Measurements from ENCODE around the gene FRMPD2. TPM values are rescaled to one million over a fixed set of nuclear protein-coding genes. Genes with fewer than 3 reads are reported as not detected.
A peak's percentile ranks its signal among the peaks of the same experiment; 100 is the strongest.

FRMPD2 gene
- total and polyA plus RNA-seq, 2 experiments from 2014 or later = not detected

GRCh38 chr10:48258105-48258504 lies 16.4 kb downstream of the FRMPD2 start:
- TF ChIP-seq, protein P1, sequence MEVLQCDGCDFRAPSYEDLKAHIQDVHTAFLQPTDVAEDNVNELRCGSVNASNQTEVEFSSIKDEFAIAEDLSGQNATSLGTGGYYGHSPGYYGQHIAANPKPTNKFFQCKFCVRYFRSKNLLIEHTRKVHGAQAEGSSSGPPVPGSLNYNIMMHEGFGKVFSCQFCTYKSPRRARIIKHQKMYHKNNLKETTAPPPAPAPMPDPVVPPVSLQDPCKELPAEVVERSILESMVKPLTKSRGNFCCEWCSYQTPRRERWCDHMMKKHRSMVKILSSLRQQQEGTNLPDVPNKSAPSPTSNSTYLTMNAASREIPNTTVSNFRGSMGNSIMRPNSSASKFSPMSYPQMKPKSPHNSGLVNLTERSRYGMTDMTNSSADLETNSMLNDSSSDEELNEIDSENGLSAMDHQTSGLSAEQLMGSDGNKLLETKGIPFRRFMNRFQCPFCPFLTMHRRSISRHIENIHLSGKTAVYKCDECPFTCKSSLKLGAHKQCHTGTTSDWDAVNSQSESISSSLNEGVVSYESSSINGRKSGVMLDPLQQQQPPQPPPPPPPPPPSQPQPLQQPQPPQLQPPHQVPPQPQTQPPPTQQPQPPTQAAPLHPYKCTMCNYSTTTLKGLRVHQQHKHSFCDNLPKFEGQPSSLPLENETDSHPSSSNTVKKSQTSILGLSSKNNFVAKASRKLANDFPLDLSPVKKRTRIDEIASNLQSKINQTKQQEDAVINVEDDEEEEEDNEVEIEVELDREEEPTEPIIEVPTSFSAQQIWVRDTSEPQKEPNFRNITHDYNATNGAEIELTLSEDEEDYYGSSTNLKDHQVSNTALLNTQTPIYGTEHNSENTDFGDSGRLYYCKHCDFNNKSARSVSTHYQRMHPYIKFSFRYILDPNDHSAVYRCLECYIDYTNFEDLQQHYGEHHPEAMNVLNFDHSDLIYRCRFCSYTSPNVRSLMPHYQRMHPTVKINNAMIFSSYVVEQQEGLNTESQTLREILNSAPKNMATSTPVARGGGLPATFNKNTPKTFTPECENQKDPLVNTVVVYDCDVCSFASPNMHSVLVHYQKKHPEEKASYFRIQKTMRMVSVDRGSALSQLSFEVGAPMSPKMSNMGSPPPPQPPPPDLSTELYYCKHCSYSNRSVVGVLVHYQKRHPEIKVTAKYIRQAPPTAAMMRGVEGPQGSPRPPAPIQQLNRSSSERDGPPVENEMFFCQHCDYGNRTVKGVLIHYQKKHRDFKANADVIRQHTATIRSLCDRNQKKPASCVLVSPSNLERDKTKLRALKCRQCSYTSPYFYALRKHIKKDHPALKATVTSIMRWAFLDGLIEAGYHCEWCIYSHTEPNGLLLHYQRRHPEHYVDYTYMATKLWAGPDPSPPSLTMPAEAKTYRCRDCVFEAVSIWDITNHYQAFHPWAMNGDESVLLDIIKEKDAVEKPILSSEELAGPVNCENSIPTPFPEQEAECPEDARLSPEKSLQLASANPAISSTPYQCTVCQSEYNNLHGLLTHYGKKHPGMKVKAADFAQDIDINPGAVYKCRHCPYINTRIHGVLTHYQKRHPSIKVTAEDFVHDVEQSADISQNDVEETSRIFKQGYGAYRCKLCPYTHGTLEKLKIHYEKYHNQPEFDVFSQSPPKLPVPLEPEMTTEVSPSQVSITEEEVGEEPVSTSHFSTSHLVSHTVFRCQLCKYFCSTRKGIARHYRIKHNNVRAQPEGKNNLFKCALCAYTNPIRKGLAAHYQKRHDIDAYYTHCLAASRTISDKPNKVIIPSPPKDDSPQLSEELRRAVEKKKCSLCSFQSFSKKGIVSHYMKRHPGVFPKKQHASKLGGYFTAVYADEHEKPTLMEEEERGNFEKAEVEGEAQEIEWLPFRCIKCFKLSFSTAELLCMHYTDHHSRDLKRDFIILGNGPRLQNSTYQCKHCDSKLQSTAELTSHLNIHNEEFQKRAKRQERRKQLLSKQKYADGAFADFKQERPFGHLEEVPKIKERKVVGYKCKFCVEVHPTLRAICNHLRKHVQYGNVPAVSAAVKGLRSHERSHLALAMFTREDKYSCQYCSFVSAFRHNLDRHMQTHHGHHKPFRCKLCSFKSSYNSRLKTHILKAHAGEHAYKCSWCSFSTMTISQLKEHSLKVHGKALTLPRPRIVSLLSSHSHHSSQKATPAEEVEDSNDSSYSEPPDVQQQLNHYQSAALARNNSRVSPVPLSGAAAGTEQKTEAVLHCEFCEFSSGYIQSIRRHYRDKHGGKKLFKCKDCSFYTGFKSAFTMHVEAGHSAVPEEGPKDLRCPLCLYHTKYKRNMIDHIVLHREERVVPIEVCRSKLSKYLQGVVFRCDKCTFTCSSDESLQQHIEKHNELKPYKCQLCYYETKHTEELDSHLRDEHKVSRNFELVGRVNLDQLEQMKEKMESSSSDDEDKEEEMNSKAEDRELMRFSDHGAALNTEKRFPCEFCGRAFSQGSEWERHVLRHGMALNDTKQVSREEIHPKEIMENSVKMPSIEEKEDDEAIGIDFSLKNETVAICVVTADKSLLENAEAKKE (CRISPR knock-in tag; IDR thresholded peaks at IDR 0.05) = no peak
- TF ChIP-seq, protein P2, sequence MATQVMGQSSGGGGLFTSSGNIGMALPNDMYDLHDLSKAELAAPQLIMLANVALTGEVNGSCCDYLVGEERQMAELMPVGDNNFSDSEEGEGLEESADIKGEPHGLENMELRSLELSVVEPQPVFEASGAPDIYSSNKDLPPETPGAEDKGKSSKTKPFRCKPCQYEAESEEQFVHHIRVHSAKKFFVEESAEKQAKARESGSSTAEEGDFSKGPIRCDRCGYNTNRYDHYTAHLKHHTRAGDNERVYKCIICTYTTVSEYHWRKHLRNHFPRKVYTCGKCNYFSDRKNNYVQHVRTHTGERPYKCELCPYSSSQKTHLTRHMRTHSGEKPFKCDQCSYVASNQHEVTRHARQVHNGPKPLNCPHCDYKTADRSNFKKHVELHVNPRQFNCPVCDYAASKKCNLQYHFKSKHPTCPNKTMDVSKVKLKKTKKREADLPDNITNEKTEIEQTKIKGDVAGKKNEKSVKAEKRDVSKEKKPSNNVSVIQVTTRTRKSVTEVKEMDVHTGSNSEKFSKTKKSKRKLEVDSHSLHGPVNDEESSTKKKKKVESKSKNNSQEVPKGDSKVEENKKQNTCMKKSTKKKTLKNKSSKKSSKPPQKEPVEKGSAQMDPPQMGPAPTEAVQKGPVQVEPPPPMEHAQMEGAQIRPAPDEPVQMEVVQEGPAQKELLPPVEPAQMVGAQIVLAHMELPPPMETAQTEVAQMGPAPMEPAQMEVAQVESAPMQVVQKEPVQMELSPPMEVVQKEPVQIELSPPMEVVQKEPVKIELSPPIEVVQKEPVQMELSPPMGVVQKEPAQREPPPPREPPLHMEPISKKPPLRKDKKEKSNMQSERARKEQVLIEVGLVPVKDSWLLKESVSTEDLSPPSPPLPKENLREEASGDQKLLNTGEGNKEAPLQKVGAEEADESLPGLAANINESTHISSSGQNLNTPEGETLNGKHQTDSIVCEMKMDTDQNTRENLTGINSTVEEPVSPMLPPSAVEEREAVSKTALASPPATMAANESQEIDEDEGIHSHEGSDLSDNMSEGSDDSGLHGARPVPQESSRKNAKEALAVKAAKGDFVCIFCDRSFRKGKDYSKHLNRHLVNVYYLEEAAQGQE (IDR thresholded peaks at IDR 0.05; ENCODE audit: unreplicated experiment) = no peak
- no peak for TF ChIP-seq STAT1 (IDR thresholded peaks at IDR 0.05; ENCODE audit: unreplicated experiment)
- TF ChIP-seq EZH2phosphoT487 (IDR thresholded peaks at IDR 0.05; ENCODE audit: unreplicated experiment) = no peak
- Histone ChIP-seq H4K20me1 (replicated peaks; ENCODE audit: insufficient read depth) (no peaks in the 10 kb centered on the region), H3K27me3 (ENCODE audit: insufficient read depth) (no peaks in the 10 kb centered on the region), H3K9me2 (ENCODE audit: insufficient read depth) (no peaks in the 10 kb centered on the region), H2AFZ (peak overlapping the region; percentile 47; the same call in 1 of the 2 replicates), H3K79me2 (replicated peaks; ENCODE audit: insufficient read depth) (no peaks in the 10 kb centered on the region), H3K27ac (ENCODE audit: low read depth) (no peak overlapping the region), H3K4me3 (no peak overlapping the region), H3K4me1 (ENCODE audit: insufficient read depth) (no peaks in the 10 kb centered on the region), H3K36me3 (ENCODE audit: insufficient read depth) (no peaks in the 10 kb centered on the region), H3K4me2 (no peak overlapping the region), H3F3A (replicated peaks; ENCODE audit: low read depth) (no peaks in the 10 kb centered on the region)
- peaks cover 1% of the 10 kb centered on the region for H3K27me3 Mint-ChIP-seq (ENCODE audit: insufficient read depth, low read depth, poor library complexity)
- H3K4me1 Mint-ChIP-seq = 0 out of 3 replicates have a peak, but pooled peaks cover 6% of the 10 kb centered on the region
- no peaks in the 10 kb centered on the region for H3K9me3 Mint-ChIP-seq
- no peak overlapping the region for H3K4me3 Mint-ChIP-seq
- H3K27ac Mint-ChIP-seq = peak overlapping the region; percentile 26; the same call in 1 of the 2 replicates
- no peak for DNase-seq (ENCODE audit: low spot score)
- no peak for ATAC-seq
- no peaks in the 10 kb centered on the region for H3K36me3 Mint-ChIP-seq (ENCODE audit: low read depth)

All from GM23338 (cell line).